Right lobe of liver (tissue), 4 donors: ENCODE measurements around the gene TNFRSF14.
"Not testable (repeated sequence)": the region's sequence is repeated elsewhere in the genome, so short reads cannot be mapped to it uniquely, and the experiment has no call there.

Experiments used
- POLR2A ChIP-seq: fragments of 450-650 bp; IDR thresholded peaks from one replicate; pipeline ENCODE4 v1.6.1; 2017; ENCODE audit warnings: antibody characterized with exemption, mild to moderate bottlenecking
- TF ChIP-seq, protein P1 (sequence below), 4 donors: fragments of 200-600 bp in 3 of 4; fragments of 450-650 bp in 1 of 4; IDR thresholded peaks; one replicate each; pipeline versions ENCODE4 v1.5.1 to v1.8.0; 2016 to 2022; ENCODE audit warnings: antibody characterized with exemption in 4 of 4, mild to moderate bottlenecking in 2 of 4
- donor health status: DM: no; HTN: no; CAD: no.
- donor health status: DM: no; HTN: no; CAD: no.
- donor health status: DM: no; HTN: yes; CAD: no.

DNA sequence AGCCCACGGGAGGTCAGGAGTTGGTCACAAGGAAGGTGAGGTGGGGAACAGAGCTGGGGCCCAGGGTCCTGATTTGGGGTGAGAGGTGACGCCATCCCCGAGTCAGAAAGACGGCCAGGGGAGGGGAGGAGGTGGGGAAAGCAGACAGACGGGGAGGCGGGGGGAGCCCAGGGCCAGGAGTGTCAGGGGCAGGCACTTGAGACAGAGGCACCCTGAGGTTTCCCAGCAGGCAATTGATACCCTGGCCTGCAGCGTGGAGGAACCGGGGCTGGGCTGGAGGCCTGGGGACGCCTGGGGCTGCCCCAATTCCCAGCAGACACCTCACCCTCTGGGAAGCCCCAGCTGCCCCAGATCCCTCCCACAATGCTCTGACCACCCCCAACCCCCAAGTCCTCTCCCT is 3.1 kb upstream of the TNFRSF14 start:
- TF ChIP-seq, protein P1, sequence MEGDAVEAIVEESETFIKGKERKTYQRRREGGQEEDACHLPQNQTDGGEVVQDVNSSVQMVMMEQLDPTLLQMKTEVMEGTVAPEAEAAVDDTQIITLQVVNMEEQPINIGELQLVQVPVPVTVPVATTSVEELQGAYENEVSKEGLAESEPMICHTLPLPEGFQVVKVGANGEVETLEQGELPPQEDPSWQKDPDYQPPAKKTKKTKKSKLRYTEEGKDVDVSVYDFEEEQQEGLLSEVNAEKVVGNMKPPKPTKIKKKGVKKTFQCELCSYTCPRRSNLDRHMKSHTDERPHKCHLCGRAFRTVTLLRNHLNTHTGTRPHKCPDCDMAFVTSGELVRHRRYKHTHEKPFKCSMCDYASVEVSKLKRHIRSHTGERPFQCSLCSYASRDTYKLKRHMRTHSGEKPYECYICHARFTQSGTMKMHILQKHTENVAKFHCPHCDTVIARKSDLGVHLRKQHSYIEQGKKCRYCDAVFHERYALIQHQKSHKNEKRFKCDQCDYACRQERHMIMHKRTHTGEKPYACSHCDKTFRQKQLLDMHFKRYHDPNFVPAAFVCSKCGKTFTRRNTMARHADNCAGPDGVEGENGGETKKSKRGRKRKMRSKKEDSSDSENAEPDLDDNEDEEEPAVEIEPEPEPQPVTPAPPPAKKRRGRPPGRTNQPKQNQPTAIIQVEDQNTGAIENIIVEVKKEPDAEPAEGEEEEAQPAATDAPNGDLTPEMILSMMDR (IDR thresholded peaks at IDR 0.05) = not testable (repeated sequence)
- not testable (repeated sequence) for TF ChIP-seq POLR2A
